ENCODE results near the gene FBXL20.

Gene FBXL20

DNA sequence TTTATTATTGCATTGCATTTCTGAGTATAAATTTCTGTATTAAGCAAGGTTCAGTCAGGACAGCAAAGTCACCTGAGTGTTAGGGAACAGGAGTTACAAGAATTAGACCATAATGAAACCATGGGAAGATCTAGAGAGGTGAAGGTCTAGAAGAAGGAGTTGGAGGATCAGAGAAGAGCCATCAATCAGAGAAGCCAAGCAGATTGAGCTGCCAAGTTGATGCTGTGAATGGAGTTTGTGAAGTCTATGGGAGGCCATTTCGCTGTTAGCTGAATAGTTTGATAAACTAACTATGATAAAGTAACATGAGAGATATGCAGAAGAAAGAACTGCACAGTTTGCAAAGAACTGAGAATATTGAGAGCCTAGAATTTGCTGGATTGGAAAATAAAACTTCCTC lies 40.4 kb downstream of the FBXL20 start:
- Histone ChIP-seq H3K27me3 (ENCODE audit: insufficient read depth, low read depth) (no peaks in the 10 kb centered on the region), H3K79me2 (ENCODE audit: insufficient read depth, low read depth) (no peaks in the 10 kb centered on the region), H4K20me1 (ENCODE audit: insufficient read depth) (no peaks in the 10 kb centered on the region), H3K36me3 (ENCODE audit: insufficient read depth) (no peaks in the 10 kb centered on the region), H3K27ac (no peak overlapping the region), H3K9ac (no peak overlapping the region), H3K4me2 (no peak overlapping the region), H2AFZ (ENCODE audit: low read depth) (no peak overlapping the region), H3K4me1 (ENCODE audit: low read depth, poor library complexity, severe bottlenecking) (peaks cover 21% of the 10 kb centered on the region), H3K4me3 (IDR thresholded peaks at IDR 0.05; ENCODE audit: insufficient read depth, low read depth, low read length) (no peak overlapping the region)
- TF ChIP-seq, protein P1, sequence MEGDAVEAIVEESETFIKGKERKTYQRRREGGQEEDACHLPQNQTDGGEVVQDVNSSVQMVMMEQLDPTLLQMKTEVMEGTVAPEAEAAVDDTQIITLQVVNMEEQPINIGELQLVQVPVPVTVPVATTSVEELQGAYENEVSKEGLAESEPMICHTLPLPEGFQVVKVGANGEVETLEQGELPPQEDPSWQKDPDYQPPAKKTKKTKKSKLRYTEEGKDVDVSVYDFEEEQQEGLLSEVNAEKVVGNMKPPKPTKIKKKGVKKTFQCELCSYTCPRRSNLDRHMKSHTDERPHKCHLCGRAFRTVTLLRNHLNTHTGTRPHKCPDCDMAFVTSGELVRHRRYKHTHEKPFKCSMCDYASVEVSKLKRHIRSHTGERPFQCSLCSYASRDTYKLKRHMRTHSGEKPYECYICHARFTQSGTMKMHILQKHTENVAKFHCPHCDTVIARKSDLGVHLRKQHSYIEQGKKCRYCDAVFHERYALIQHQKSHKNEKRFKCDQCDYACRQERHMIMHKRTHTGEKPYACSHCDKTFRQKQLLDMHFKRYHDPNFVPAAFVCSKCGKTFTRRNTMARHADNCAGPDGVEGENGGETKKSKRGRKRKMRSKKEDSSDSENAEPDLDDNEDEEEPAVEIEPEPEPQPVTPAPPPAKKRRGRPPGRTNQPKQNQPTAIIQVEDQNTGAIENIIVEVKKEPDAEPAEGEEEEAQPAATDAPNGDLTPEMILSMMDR (conservative IDR thresholded peaks at IDR 0.05; ENCODE audit: low read depth, low read length) = no peak

DNA sequence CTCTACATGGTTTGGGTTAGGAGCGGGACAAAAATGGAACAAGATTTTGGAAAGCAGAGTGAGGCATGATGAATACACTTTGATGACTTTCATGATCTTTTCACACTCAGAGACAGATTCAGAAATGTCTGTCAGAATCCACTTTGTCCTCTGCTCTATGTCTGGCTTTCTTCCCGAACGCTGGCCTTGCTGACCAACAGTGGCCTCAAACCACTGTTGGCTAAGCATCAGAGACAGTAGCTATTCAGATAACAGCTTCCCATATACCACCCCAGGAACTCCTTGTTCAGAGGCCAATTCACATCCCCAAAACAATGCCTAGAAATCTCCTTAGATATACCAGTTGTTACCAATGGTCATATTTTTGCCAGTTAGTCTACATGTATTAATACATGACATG lies 40.9 kb downstream of the FBXL20 start:
- Histone ChIP-seq H3K9ac (no peak overlapping the region), H3K36me3 (ENCODE audit: insufficient read depth) (no peaks in the 10 kb centered on the region), H3K27me3 (ENCODE audit: insufficient read depth, low read depth) (no peaks in the 10 kb centered on the region), H2AFZ (ENCODE audit: low read depth) (no peak overlapping the region), H3K79me2 (ENCODE audit: insufficient read depth, low read depth) (no peaks in the 10 kb centered on the region), H3K4me3 (IDR thresholded peaks at IDR 0.05; ENCODE audit: insufficient read depth, low read depth, low read length) (no peak overlapping the region), H3K4me1 (ENCODE audit: low read depth, poor library complexity, severe bottlenecking) (peaks cover 26% of the 10 kb centered on the region), H3K4me2 (no peak overlapping the region), H3K27ac (no peak overlapping the region), H4K20me1 (ENCODE audit: insufficient read depth) (no peaks in the 10 kb centered on the region)
- TF ChIP-seq, protein P1 (conservative IDR thresholded peaks at IDR 0.05; ENCODE audit: low read depth, low read length) = no peak

DNA sequence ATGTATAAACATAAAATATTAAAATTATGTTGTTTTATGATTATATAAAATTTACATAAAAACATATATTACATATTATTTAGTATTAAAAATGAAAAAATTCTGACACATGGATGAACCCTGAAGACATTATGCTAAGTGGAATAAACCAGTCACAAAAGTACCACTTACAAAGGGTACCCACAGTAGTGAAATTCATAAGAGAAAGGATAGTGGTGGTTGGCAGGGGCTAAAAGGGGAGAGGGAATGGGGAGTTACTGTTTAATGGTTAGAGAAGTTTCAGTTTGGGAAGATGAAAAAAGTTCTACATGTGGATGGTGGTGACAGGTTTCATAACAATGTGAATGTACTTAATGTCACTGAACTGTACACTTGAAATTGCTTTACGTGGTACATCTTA lies 41.4 kb downstream of the FBXL20 start:
- Histone ChIP-seq H3K36me3 (ENCODE audit: insufficient read depth) (no peaks in the 10 kb centered on the region), H3K27ac (no peak overlapping the region), H3K9ac (no peak overlapping the region), H3K4me1 (ENCODE audit: low read depth, poor library complexity, severe bottlenecking) (peaks cover 32% of the 10 kb centered on the region), H3K4me2 (no peak overlapping the region; the same call in 1 of the 2 replicates), H4K20me1 (ENCODE audit: insufficient read depth) (no peaks in the 10 kb centered on the region), H2AFZ (ENCODE audit: low read depth) (no peak overlapping the region), H3K4me3 (IDR thresholded peaks at IDR 0.05; ENCODE audit: insufficient read depth, low read depth, low read length) (no peak overlapping the region), H3K79me2 (ENCODE audit: insufficient read depth, low read depth) (no peaks in the 10 kb centered on the region), H3K27me3 (ENCODE audit: insufficient read depth, low read depth) (no peaks in the 10 kb centered on the region)
- TF ChIP-seq, protein P1 (conservative IDR thresholded peaks at IDR 0.05; ENCODE audit: low read depth, low read length) = no peak

DNA sequence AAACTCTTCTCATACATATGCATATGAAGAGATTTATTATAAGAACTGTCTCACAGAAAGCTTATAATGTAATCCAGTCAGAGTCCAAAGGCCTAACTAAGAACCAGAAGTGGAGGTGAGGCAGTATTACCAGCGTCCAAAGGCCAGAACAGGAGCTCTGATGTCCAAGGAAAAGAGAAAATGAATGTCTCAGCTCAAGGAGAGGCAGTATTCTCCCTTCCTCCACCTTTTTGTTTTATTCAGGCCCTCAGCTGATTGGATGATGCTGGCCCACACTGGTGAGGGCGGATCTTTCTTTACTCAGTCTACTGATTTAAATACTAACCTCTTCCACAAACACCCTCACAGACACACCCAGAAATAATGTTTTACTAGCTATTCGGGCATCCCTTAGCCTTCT lies 43.4 kb downstream of the FBXL20 start:
- Histone ChIP-seq H2AFZ (ENCODE audit: low read depth) (no peak overlapping the region), H3K36me3 (ENCODE audit: insufficient read depth) (no peaks in the 10 kb centered on the region), H3K27me3 (ENCODE audit: insufficient read depth, low read depth) (no peaks in the 10 kb centered on the region), H3K79me2 (ENCODE audit: insufficient read depth, low read depth) (no peaks in the 10 kb centered on the region), H3K4me3 (IDR thresholded peaks at IDR 0.05; ENCODE audit: insufficient read depth, low read depth, low read length) (no peak overlapping the region), H3K9ac (no peak overlapping the region), H3K27ac (no peak overlapping the region), H3K4me1 (ENCODE audit: low read depth, poor library complexity, severe bottlenecking) (peaks cover 52% of the 10 kb centered on the region), H3K4me2 (no peak overlapping the region), H4K20me1 (ENCODE audit: insufficient read depth) (no peaks in the 10 kb centered on the region)
- TF ChIP-seq, protein P1 (conservative IDR thresholded peaks at IDR 0.05; ENCODE audit: low read depth, low read length) = no peak
